C4-2B (cell line): ENCODE data around the gene CDC42BPA.

Experiments used
- CTCF ChIP-seq: fragments of 450-650 bp; conservative IDR thresholded peaks from 2 replicates; pipeline ENCODE4 v1.5.1; 2017; ENCODE audit warnings: mild to moderate bottlenecking
- ZFX ChIP-seq: fragments of 450-650 bp; IDR thresholded peaks from 2 replicates; pipeline ENCODE4 v1.6.1; 2017

- TF ChIP-seq CTCF (no peak), ZFX (no peak)
Measured at GRCh38 chr1:227112538-227112937, 205.8 kb downstream of the CDC42BPA start.
